ENCODE results near the gene PDE3B. TPM values are rescaled to one million over a fixed set of nuclear protein-coding genes. Genes with fewer than 3 reads are reported as not detected.
"Not testable (repeated sequence)": the region's sequence is repeated elsewhere in the genome, so short reads cannot be mapped to it uniquely, and the experiment has no call there.

PDE3B gene
- polyA plus RNA-seq, 1 of the 3 experiments (the other 2 are of a cell fraction), result 0.26 TPM

DNA sequence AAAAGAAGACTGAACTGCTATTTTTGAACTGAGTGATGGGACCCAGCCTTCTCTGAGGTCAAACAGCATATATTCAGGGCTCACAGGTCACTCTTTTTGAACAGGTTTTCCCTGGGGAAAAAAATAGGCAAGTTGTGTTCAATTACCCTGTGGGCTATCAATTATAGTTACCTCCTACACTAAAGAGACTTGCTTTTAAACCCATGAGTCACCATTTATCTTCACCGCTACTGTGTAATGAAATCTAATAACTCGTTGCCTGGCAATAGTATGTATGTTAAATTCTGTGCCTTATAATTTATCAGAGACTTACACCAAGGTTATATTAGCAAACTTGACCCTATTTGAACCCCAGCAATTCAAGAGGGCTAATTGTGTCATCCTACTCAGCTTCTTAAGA lies 149.9 kb downstream of the PDE3B start:
- DNase-seq, result no peak
- Histone ChIP-seq H3K4me2 (no peak overlapping the region), H3F3A (replicated peaks; ENCODE audit: insufficient read depth) (no peaks in the 10 kb centered on the region), H4K20me1 (ENCODE audit: insufficient read depth) (no peaks in the 10 kb centered on the region), H3K9me3 (no peaks in the 10 kb centered on the region), H3K9me2 (no peaks in the 10 kb centered on the region), H3K79me2 (ENCODE audit: insufficient read depth) (no peaks in the 10 kb centered on the region), H2AFZ (ENCODE audit: low read depth) (no peak overlapping the region), H3K4me3 (ENCODE audit: low read depth in 2 of 2, low read length in 1 of 2) (no peak overlapping the region), H3K36me3 (replicated peaks in 1 of 2; ENCODE audit: control insufficient read depth in 1 of 2, insufficient read depth in 2 of 2, low read length in 1 of 2) (no peaks in the 10 kb centered on the region), H3K27me3 (ENCODE audit: insufficient read depth) (no peaks in the 10 kb centered on the region), H3K27ac (ENCODE audit: low read depth in 2 of 2, low read length in 1 of 2) (no peak overlapping the region), H3K4me1 (ENCODE audit: control insufficient read depth in 1 of 2, insufficient read depth in 2 of 2, low read depth in 1 of 2, low read length in 1 of 2) (no peaks in the 10 kb centered on the region; a peak in 1 of 4 replicates), H3K9ac (no peak overlapping the region)
- CTCF ChIA-PET, result no interaction called here
- WGBS (ENCODE audit: low lambda C conversion rate), result 47% methylated on average over 2 of the region's 2 CpGs
- TF ChIP-seq YY1 (IDR thresholded peaks at IDR 0.05; ENCODE audit: low read depth) (no peak), EZH2phosphoT487 (IDR thresholded peaks at IDR 0.05; ENCODE audit: borderline replicate concordance, low read depth) (no peak), SIN3A (IDR thresholded peaks at IDR 0.05; ENCODE audit: borderline replicate concordance, low read depth, low read length) (no peak), TEAD4 (IDR thresholded peaks at IDR 0.05; ENCODE audit: borderline replicate concordance, insufficient read depth) (no peak)
- TF ChIP-seq, protein P1, sequence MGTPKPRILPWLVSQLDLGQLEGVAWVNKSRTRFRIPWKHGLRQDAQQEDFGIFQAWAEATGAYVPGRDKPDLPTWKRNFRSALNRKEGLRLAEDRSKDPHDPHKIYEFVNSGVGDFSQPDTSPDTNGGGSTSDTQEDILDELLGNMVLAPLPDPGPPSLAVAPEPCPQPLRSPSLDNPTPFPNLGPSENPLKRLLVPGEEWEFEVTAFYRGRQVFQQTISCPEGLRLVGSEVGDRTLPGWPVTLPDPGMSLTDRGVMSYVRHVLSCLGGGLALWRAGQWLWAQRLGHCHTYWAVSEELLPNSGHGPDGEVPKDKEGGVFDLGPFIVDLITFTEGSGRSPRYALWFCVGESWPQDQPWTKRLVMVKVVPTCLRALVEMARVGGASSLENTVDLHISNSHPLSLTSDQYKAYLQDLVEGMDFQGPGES (IDR thresholded peaks at IDR 0.05; ENCODE audit: low read depth, low read length), result no peak
- POLR2A ChIA-PET, result no interaction called here

DNA sequence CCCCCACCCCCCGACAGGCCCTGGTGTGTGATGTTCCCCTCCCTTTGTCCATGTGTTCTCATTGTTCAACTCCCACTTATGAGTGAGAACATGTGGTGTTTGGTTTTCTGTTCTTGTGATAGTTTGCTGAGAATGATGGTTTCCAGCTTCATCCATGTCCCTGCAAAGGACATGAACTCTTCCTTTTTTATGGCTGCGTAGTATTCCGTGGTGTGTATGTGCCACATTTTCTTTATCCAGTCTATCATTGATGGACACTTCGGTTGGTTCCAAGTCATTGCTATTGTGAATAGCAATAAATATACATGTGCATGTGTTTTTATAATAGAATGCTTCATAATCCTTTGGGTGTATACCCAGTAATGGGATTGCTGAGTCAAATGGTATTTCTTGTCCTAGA lies 152.4 kb downstream of the PDE3B start:
- H3K4me3 ChIP-seq (ENCODE audit: low read depth in 2 of 2, low read length in 1 of 2); H3K27me3 ChIP-seq (ENCODE audit: insufficient read depth); DNase-seq; H3K4me2 ChIP-seq; POLR2A ChIA-PET; H2AFZ ChIP-seq (ENCODE audit: low read depth); H3K27ac ChIP-seq (ENCODE audit: low read depth in 2 of 2, low read length in 1 of 2); H3K79me2 ChIP-seq (ENCODE audit: insufficient read depth); H3K9me2 ChIP-seq; H3K4me1 ChIP-seq (ENCODE audit: control insufficient read depth in 1 of 2, insufficient read depth in 2 of 2, low read depth in 1 of 2, low read length in 1 of 2); H3K9me3 ChIP-seq; H3K9ac ChIP-seq; H3F3A ChIP-seq (replicated peaks; ENCODE audit: insufficient read depth); H4K20me1 ChIP-seq (ENCODE audit: insufficient read depth); H3K36me3 ChIP-seq (replicated peaks in 1 of 2; ENCODE audit: control insufficient read depth in 1 of 2, insufficient read depth in 2 of 2, low read length in 1 of 2): not testable (repeated sequence)
- WGBS (ENCODE audit: low lambda C conversion rate), result 86% methylated on average over 4 of the region's 4 CpGs
- CTCF ChIA-PET, result interaction anchor here (1.7 to 1.9 kb wide), 2 partner anchors 111 to 305 kb away, joined by 5 to 6 read pairs; no protein-coding TSS in a partner anchor

DNA sequence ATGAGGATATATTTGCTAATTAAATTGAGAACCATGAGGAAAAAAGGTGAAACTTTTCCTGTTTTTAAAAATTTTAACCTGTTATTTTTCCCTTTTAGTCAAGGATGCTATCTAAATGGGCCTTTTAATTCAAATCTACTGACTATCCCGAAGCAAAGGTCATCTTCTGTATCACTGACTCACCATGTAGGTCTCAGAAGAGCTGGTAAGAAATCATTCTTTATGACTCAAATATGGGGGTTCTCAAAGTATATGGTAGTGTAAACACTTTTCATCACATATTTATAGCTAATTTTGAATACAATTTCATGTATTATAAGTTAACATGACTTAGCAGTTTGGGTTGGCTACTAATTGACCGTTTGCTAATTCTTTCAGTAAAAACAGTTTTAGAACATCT lies 160.2 kb downstream of the PDE3B start:
- H3K36me3 ChIP-seq (replicated peaks in 1 of 2; ENCODE audit: control insufficient read depth in 1 of 2, insufficient read depth in 2 of 2, low read length in 1 of 2), result peaks cover 0 to 3% of the 10 kb centered on the region in 2 experiments
- H4K20me1 ChIP-seq (ENCODE audit: insufficient read depth), result no peaks in the 10 kb centered on the region
- H2AFZ ChIP-seq (ENCODE audit: low read depth), result no peak overlapping the region
- CTCF ChIA-PET, result no interaction called here
- no peak overlapping the region for H3K9ac ChIP-seq
- H3K9me3 ChIP-seq, result no peaks in the 10 kb centered on the region
- no peak overlapping the region for H3K4me2 ChIP-seq
- no peak overlapping the region for H3K4me3 ChIP-seq (ENCODE audit: low read depth in 2 of 2, low read length in 1 of 2)
- POLR2A ChIA-PET, result no interaction called here
- no peaks in the 10 kb centered on the region for H3K9me2 ChIP-seq
- H3K79me2 ChIP-seq (ENCODE audit: insufficient read depth), result no peaks in the 10 kb centered on the region
- H3K4me1 ChIP-seq (ENCODE audit: control insufficient read depth in 1 of 2, insufficient read depth in 2 of 2, low read depth in 1 of 2, low read length in 1 of 2), result no peaks in the 10 kb centered on the region
- no peak overlapping the region for H3K27ac ChIP-seq (ENCODE audit: low read depth in 2 of 2, low read length in 1 of 2)
- H3F3A ChIP-seq (replicated peaks; ENCODE audit: insufficient read depth), result no peaks in the 10 kb centered on the region
- TF ChIP-seq EP300 (IDR thresholded peaks at IDR 0.05; ENCODE audit: borderline replicate concordance in 1 of 2, low read depth in 1 of 2, low read length in 1 of 2) (no peak), NFIC (IDR thresholded peaks at IDR 0.05; ENCODE audit: borderline replicate concordance) (no peak), EZH2phosphoT487 (IDR thresholded peaks at IDR 0.05; ENCODE audit: borderline replicate concordance, low read depth) (no peak), RAD21 (IDR thresholded peaks at IDR 0.05; ENCODE audit: low read length) (no peak), MXI1 (IDR thresholded peaks at IDR 0.05; ENCODE audit: low read depth, low read length) (no peak), RXRA (IDR thresholded peaks at IDR 0.05; ENCODE audit: borderline replicate concordance, low read depth) (no peak), FOXJ3 (CRISPR knock-in tag; IDR thresholded peaks at IDR 0.05) (no peak), RFX5 (IDR thresholded peaks at IDR 0.05; ENCODE audit: low read length) (no peak)
- TF ChIP-seq, protein P1 (IDR thresholded peaks at IDR 0.05; ENCODE audit: low read depth, low read length), result no peak
- TF ChIP-seq, protein P2, sequence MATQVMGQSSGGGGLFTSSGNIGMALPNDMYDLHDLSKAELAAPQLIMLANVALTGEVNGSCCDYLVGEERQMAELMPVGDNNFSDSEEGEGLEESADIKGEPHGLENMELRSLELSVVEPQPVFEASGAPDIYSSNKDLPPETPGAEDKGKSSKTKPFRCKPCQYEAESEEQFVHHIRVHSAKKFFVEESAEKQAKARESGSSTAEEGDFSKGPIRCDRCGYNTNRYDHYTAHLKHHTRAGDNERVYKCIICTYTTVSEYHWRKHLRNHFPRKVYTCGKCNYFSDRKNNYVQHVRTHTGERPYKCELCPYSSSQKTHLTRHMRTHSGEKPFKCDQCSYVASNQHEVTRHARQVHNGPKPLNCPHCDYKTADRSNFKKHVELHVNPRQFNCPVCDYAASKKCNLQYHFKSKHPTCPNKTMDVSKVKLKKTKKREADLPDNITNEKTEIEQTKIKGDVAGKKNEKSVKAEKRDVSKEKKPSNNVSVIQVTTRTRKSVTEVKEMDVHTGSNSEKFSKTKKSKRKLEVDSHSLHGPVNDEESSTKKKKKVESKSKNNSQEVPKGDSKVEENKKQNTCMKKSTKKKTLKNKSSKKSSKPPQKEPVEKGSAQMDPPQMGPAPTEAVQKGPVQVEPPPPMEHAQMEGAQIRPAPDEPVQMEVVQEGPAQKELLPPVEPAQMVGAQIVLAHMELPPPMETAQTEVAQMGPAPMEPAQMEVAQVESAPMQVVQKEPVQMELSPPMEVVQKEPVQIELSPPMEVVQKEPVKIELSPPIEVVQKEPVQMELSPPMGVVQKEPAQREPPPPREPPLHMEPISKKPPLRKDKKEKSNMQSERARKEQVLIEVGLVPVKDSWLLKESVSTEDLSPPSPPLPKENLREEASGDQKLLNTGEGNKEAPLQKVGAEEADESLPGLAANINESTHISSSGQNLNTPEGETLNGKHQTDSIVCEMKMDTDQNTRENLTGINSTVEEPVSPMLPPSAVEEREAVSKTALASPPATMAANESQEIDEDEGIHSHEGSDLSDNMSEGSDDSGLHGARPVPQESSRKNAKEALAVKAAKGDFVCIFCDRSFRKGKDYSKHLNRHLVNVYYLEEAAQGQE (IDR thresholded peaks at IDR 0.05; ENCODE audit: low read depth, low read length), result no peak
- no peaks in the 10 kb centered on the region for H3K27me3 ChIP-seq (ENCODE audit: insufficient read depth)
- 58% methylated on average over 2 of the region's 2 CpGs for WGBS (ENCODE audit: low lambda C conversion rate)
- DNase-seq, result no peak

Data from SK-N-SH (cell line).